Panc1 (cell line): ENCODE measurements around the gene LRSAM1. TPM values are rescaled to one million over a fixed set of nuclear protein-coding genes. Genes with fewer than 3 reads are reported as not detected.

Experiments used
- ATAC-seq: fragments of 200-7000 bp; cut with Tn5 transposase; 2 replicates; pipeline ENCODE4 v1.9.1; 2020; ENCODE audit warnings: mild to moderate bottlenecking, moderate library complexity
- BruUV-seq: library from RNA; stranded (reverse); fragments of 400-500 nt; replicated peaks from 2 replicates; lab custom pipeline; 2021; lab: Mats Ljungman, UMichigan
- CTCF ChIA-PET: fragments of 300-600 bp; sonication (Branson Sonifier 250); formaldehyde crosslinking; loops from one replicate; lab custom pipeline; 2022; ENCODE audit warnings: antibody characterized with exemption; lab: Charles Lee
- POLR2A ChIA-PET: fragments of 300-600 bp; sonication (Branson Sonifier 250); formaldehyde crosslinking; loops from one replicate; lab custom pipeline; 2022; ENCODE audit warnings: antibody characterized with exemption; lab: Charles Lee
- DNase-seq: peaks from one replicate; pipeline ENCODE4 v3.0.0-alpha.2; 2010; ENCODE audit warnings: low read depth, low spot score
- H3K27ac ChIP-seq: 2 replicates; pipeline ENCODE4 v1.5.1; 2011; ENCODE audit warnings: mild to moderate bottlenecking, low read length, inconsistent platforms
- H3K27me3 ChIP-seq: fragments of 200-500 bp; sonication (Bioruptor generic); 2 replicates; pipeline ENCODE4 v1.6.0; 2014; ENCODE audit warnings: low read length, inconsistent platforms; ENCODE audit not compliant: control insufficient read depth, insufficient read depth
- H3K36me3 ChIP-seq: fragments of 200-500 bp; sonication (Bioruptor generic); 2 replicates; pipeline ENCODE4 v1.5.1; 2014; ENCODE audit warnings: inconsistent platforms, mild to moderate bottlenecking, low read length, moderate library complexity; ENCODE audit not compliant: control insufficient read depth, insufficient read depth
- H3K4me1 ChIP-seq: 2 replicates; pipeline ENCODE4 v1.5.1; 2011; ENCODE audit warnings: inconsistent platforms, mild to moderate bottlenecking, low read length, moderate library complexity; ENCODE audit not compliant: control insufficient read depth, insufficient read depth
- H3K4me3 ChIP-seq, 2 experiments: 2 replicates each; pipeline ENCODE4 v1.5.1; 2011 to 2012; ENCODE audit warnings: low read depth in 2 of 2, low read length in 2 of 2, mild to moderate bottlenecking in 2 of 2, inconsistent platforms in 1 of 2, moderate library complexity in 1 of 2
- H3K9me3 ChIP-seq: fragments of 200-500 bp; sonication (Bioruptor generic); 2 replicates; pipeline ENCODE4 v1.5.1; 2014; ENCODE audit warnings: low read depth, mild to moderate bottlenecking, inconsistent platforms, low read length, moderate library complexity; ENCODE audit not compliant: control insufficient read depth, insufficient read depth
- POLR2AphosphoS5 ChIP-seq: IDR thresholded peaks from 2 replicates; pipeline ENCODE4 v1.6.1; 2012; ENCODE audit warnings: mild to moderate bottlenecking, low read depth, low read length, moderate library complexity
- SIN3A ChIP-seq: IDR thresholded peaks from 2 replicates; pipeline ENCODE4 v1.6.1; 2012; ENCODE audit warnings: low read depth, mild to moderate bottlenecking, low read length, moderate library complexity, borderline replicate concordance; ENCODE audit not compliant: insufficient read depth
- TCF7L2 ChIP-seq: IDR thresholded peaks from 2 replicates; pipeline ENCODE4 v1.6.1; 2011; ENCODE audit warnings: mild to moderate bottlenecking, low read depth, low read length, inconsistent platforms
- in situ Hi-C: cut with HindIII; loops from 2 replicates; pipeline ENCODE4 v1.10.0; 2016; ENCODE audit warnings: low sequenced_read_pairs, low pct_unique_long_range_greater_than_20kb
- intact Hi-C: fragments of 100-400 bp; cut with micrococcal nuclease; formaldehyde crosslinking; loops from one replicate; pipeline ENCODE4 v1.10.0; 2022; ENCODE audit not compliant: unreplicated experiment
- total RNA-seq: library from RNA; stranded (reverse); gene quantifications from one replicate; pipeline ENCODE4 v1.2.1, GENCODE V29; 2021; ENCODE audit not compliant: unreplicated experiment
- TF ChIP-seq, protein P1 (sequence below): fragments of 450-650 bp; IDR thresholded peaks from 2 replicates; pipeline ENCODE4 v1.5.1; 2017; ENCODE audit warnings: mild to moderate bottlenecking
- TF ChIP-seq, protein P2 (sequence below), 2 experiments: IDR thresholded peaks; 2 replicates each; pipeline ENCODE4 v1.6.1; 2011 to 2012; ENCODE audit warnings: low read depth in 2 of 2, control low read depth in 1 of 2, low read length in 1 of 2, mild to moderate bottlenecking in 1 of 2, moderate library complexity in 1 of 2; ENCODE audit not compliant: insufficient read depth in 1 of 2

Gene LRSAM1
- total RNA-seq, 1 experiment from 2014 or later = 15.4 TPM

DNA sequence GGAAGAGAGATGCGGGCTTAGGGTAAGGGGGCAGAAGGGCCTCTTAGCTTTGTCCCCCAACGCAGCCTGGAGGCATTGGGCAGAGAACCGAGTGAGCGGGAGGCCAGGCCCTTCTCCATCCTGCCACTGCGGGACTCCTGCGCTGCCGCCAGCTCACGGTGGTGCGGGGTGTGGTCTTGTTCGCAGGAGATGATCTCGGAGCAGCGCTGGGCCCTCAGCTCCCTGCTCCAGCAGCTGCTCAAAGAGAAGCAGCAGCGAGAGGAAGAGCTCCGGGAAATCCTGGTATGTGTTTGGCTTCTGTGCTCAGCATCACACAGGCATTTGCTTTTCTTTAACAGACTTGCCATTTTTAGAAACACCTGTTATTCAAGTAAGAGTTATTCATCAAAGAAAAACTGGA lies 41.3 kb downstream of the LRSAM1 start:
- Histone ChIP-seq H3K9me3 (no peaks in the 10 kb centered on the region), H3K4me3 (no peak overlapping the region), H3K27ac (no peak overlapping the region), H3K4me1 (peaks cover 10% of the 10 kb centered on the region), H3K27me3 (no peaks in the 10 kb centered on the region), H3K36me3 (no peaks in the 10 kb centered on the region)
- ChIA-PET POLR2A (no interaction called here), CTCF (no interaction called here)
- DNase-seq (no peak), ATAC-seq (no peak)
- in situ Hi-C loops (no loop called here), intact Hi-C loops (no loop called here)
- TF ChIP-seq TCF7L2 (no peak), POLR2AphosphoS5 (no peak), SIN3A (no peak)
- TF ChIP-seq, protein P1, sequence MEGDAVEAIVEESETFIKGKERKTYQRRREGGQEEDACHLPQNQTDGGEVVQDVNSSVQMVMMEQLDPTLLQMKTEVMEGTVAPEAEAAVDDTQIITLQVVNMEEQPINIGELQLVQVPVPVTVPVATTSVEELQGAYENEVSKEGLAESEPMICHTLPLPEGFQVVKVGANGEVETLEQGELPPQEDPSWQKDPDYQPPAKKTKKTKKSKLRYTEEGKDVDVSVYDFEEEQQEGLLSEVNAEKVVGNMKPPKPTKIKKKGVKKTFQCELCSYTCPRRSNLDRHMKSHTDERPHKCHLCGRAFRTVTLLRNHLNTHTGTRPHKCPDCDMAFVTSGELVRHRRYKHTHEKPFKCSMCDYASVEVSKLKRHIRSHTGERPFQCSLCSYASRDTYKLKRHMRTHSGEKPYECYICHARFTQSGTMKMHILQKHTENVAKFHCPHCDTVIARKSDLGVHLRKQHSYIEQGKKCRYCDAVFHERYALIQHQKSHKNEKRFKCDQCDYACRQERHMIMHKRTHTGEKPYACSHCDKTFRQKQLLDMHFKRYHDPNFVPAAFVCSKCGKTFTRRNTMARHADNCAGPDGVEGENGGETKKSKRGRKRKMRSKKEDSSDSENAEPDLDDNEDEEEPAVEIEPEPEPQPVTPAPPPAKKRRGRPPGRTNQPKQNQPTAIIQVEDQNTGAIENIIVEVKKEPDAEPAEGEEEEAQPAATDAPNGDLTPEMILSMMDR = no peak
- TF ChIP-seq, protein P2, sequence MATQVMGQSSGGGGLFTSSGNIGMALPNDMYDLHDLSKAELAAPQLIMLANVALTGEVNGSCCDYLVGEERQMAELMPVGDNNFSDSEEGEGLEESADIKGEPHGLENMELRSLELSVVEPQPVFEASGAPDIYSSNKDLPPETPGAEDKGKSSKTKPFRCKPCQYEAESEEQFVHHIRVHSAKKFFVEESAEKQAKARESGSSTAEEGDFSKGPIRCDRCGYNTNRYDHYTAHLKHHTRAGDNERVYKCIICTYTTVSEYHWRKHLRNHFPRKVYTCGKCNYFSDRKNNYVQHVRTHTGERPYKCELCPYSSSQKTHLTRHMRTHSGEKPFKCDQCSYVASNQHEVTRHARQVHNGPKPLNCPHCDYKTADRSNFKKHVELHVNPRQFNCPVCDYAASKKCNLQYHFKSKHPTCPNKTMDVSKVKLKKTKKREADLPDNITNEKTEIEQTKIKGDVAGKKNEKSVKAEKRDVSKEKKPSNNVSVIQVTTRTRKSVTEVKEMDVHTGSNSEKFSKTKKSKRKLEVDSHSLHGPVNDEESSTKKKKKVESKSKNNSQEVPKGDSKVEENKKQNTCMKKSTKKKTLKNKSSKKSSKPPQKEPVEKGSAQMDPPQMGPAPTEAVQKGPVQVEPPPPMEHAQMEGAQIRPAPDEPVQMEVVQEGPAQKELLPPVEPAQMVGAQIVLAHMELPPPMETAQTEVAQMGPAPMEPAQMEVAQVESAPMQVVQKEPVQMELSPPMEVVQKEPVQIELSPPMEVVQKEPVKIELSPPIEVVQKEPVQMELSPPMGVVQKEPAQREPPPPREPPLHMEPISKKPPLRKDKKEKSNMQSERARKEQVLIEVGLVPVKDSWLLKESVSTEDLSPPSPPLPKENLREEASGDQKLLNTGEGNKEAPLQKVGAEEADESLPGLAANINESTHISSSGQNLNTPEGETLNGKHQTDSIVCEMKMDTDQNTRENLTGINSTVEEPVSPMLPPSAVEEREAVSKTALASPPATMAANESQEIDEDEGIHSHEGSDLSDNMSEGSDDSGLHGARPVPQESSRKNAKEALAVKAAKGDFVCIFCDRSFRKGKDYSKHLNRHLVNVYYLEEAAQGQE (IDR thresholded peaks at IDR 0.05; ENCODE audit: insufficient read depth in 1 of 2, low read depth in 2 of 2, low read length in 1 of 2) = no peak
- no TSS peak for BruUV-seq

DNA sequence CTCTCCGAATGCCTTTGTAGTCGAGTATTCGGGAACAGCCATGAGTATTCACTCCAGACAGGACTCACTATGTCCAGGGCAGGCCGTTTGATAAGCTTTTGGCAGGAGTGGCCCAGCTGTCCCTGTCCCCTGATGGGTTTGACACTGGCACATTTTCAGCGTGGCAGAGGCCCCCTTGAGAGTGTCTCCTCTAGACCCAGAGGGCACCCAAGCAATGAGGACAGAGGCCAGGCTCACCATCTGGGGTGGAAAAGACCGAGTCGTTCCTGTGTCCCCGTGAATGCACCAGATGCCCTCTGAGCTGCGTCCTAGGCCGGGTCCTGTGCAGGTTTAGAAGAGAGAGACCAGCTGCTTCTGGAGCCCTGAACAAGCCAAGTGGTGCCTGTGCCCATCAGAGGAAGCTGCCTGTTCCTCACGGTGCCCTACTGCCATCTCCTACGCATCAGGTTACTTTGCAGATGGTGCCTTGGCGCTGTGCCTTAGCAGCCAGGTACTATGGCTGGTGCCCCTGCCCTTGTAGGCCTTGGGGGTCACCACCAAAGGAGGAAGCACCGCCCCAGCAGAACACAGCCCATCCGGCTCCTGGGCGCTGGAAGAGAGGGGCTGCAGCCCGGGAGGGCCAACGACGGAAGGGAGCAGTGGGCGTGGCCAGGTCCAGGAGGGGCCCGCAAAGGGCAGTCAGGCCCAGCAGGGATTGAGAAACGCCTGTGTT lies 42.4 kb downstream of the LRSAM1 start:
- Histone ChIP-seq H3K36me3 (no peaks in the 10 kb centered on the region), H3K27ac (no peak overlapping the region), H3K9me3 (no peaks in the 10 kb centered on the region), H3K4me1 (peaks cover 10% of the 10 kb centered on the region), H3K27me3 (no peaks in the 10 kb centered on the region), H3K4me3 (no peak overlapping the region)
- BruUV-seq = no TSS peak
- DNase-seq (no peak), ATAC-seq (no peak)
- TF ChIP-seq, protein P1 = no peak
- no peak for TF ChIP-seq POLR2AphosphoS5
- TF ChIP-seq SIN3A = no peak
- TF ChIP-seq, protein P2 (IDR thresholded peaks at IDR 0.05; ENCODE audit: insufficient read depth in 1 of 2, low read depth in 2 of 2, low read length in 1 of 2) = no peak
- TF ChIP-seq TCF7L2 = no peak
- CTCF ChIA-PET = no interaction called here
- in situ Hi-C loops = no loop called here
- intact Hi-C loops = no loop called here
- POLR2A ChIA-PET = interaction anchor here (0.7 kb wide), 1 partner anchor 71 kb away, joined by 3 read pairs; no protein-coding TSS in a partner anchor
